Stimulated activated CD4-positive, alpha-beta T cell treated with anti-CD3 and anti-CD28 coated beads, Interleukin-2, amount 100 ng/mL, for 24 hours (primary cell): Measurements from ENCODE around the gene SLC24A3.

ENCODE experiments used
- DNase-seq, 2 donors: peaks; one replicate each; pipeline ENCODE4 v3.0.0-alpha.2; 2020

Gene SLC24A3

GRCh38 chr20:19512886-19513677 is 300.6 kb downstream of the SLC24A3 start:
- no peak for DNase-seq

- no peak for DNase-seq
Observed at GRCh38 chr20:19515074-19515473, 302.6 kb downstream of the SLC24A3 start.

GRCh38 chr20:19519466-19519865 is 307.0 kb downstream of the SLC24A3 start:
- DNase-seq: no peak

GRCh38 chr20:19520261-19520660 is 307.8 kb downstream of the SLC24A3 start:
- DNase-seq: no peak

GRCh38 chr20:19522071-19522801 is 309.8 kb downstream of the SLC24A3 start:
- no peak for DNase-seq

GRCh38 chr20:19522836-19523590 is 310.6 kb downstream of the SLC24A3 start:
- no peak for DNase-seq

GRCh38 chr20:19524691-19525090 is 312.2 kb downstream of the SLC24A3 start:
- no peak for DNase-seq

- DNase-seq: no peak
Observed at GRCh38 chr20:19527509-19527908, 315.1 kb downstream of the SLC24A3 start.

- no peak for DNase-seq
Observed at GRCh38 chr20:19528286-19529030, 316.0 kb downstream of the SLC24A3 start.

GRCh38 chr20:19530006-19530405 is 317.6 kb downstream of the SLC24A3 start:
- DNase-seq: no peak

GRCh38 chr20:19531446-19531845 is 319.0 kb downstream of the SLC24A3 start:
- no peak for DNase-seq

GRCh38 chr20:19538556-19538955 is 326.1 kb downstream of the SLC24A3 start:
- DNase-seq: no peak

GRCh38 chr20:19539191-19539590 is 326.7 kb downstream of the SLC24A3 start:
- DNase-seq: no peak

- DNase-seq: peak in 1 of 2 donors; percentile 20
Observed at GRCh38 chr20:19540392-19540791, 327.9 kb downstream of the SLC24A3 start.

- no peak for DNase-seq
Observed at GRCh38 chr20:19543101-19543500, 330.7 kb downstream of the SLC24A3 start.

- no peak for DNase-seq
Observed at GRCh38 chr20:19544684-19545083, 332.2 kb downstream of the SLC24A3 start.

- no peak for DNase-seq
Observed at GRCh38 chr20:19546648-19547047, 334.2 kb downstream of the SLC24A3 start.

GRCh38 chr20:19547547-19547946 is 335.1 kb downstream of the SLC24A3 start:
- no peak for DNase-seq

GRCh38 chr20:19549896-19550295 is 337.5 kb downstream of the SLC24A3 start:
- no peak for DNase-seq

GRCh38 chr20:19552221-19553180 is 340.1 kb downstream of the SLC24A3 start:
- DNase-seq: no peak

GRCh38 chr20:19554666-19555065 is 342.2 kb downstream of the SLC24A3 start:
- no peak for DNase-seq

- DNase-seq: no peak
Observed at GRCh38 chr20:19555726-19556125, 343.3 kb downstream of the SLC24A3 start.
